T-helper 2 cell (primary cell): ENCODE measurements around the gene FGF12.

Experiments used
- DNase-seq, 5 experiments: peaks; one replicate each; pipeline versions ENCODE4 v3.0.0 to v3.0.0-alpha.2; 2012 to 2022

FGF12 gene

DNA sequence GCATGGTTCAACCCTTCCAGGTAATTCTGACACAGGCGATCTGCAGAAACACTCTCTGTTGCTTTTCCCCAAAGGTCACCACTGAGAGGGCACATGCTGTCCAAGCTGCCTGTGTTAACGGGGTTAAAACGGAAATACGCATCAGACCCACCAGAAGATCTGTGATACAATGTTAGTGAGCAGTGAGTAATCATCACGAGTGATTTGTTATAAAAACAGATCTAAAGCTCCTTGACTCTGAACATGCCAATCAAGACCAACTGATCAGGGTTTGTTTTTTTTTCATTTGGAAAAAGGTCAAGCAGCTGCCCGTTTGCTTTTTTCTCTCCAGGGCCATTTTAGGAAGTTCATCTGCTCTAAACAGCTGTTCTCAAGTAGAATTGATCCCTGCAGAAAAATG lies 43.2 kb downstream of the FGF12 start:
- DNase-seq, result no peak

DNA sequence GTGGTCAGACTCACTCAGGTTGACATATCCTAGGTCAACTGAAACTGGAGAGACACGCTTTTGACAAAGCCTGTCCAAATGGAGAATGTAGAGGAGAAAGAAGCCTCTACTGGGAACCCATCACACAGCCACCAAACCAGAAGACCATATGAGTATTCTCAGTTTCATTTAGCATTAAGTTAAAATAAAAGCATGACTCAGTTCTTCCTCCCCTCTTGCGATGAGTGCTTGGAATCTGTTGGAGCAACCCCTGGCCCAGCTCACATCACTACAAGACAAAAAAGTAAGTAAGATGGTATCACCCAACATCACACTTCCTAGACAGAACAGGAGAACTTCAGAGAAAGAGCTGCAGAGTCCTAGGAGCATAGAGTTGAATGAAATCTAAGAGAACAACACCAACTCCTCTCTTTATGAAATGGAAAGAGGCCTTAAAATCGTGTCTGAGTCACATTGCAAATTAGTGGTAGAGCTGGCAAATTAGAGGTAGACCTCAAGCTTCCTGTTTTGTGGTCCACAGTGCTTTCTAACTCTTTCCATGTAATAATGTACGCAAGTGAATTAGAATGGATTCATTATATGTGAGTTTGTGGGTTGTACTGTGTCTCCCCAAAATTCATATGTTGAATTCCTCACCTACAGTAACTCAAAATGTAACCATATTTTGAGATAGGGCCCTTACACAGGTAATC lies 51.2 kb downstream of the FGF12 start:
- DNase-seq, result peak in 1 of 5 experiments; percentile 69

DNA sequence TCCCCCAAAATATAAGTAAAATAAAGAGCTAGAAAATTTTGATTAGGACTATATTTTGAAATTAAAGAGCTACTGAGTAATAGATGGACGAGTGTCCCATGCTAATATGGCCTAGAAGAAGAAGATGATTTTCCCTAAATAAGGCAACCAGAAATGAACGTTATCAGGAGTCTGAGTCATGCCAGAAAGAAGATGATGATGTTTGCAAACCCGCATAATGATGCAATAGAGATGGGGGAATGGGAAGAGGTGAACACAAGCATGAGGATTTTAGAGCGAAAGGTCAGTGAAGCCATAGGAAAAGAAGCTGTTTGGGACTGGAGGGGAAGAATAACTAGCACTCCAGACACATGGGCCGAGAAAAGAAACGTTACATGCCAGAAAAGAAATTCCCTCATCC lies 71.7 kb downstream of the FGF12 start:
- no peak for DNase-seq

DNA sequence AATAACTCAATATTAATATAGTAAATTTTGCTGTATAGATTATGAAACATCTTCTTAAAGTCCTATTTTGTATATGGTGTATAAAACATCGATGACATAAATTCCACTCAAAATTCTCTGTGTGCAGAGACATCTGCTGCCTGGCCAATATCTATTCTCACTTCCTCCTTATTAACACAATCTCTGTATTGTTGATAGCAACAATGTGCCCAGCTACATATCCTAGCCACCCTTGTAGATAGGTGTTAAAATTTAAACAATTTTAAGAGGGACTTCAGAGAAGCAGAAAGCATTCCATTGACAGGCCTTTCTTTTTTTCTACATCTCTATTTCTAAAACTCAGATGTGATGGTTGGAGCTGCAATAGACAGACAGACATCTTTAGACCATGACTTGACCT lies 72.3 kb downstream of the FGF12 start:
- no peak for DNase-seq

DNA sequence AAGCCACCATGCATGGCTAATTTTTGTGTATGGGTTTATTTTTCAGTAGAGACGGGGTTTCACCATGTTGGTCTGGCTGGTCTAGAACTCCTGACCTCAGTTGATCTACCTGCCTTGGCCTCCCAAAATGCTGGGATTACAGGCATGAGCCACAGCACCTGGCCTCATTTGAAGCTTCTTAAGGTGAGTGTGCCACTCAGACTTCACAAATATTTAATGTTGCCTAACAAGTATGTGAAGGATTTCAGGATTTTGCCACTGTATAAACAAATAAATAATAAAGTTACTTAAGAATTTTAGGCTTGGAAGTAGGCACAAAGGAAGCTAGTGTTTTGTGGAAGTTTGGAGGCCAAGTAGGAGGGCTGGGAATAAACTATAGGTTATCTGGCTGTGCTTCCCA lies 73.5 kb downstream of the FGF12 start:
- no peak for DNase-seq

DNA sequence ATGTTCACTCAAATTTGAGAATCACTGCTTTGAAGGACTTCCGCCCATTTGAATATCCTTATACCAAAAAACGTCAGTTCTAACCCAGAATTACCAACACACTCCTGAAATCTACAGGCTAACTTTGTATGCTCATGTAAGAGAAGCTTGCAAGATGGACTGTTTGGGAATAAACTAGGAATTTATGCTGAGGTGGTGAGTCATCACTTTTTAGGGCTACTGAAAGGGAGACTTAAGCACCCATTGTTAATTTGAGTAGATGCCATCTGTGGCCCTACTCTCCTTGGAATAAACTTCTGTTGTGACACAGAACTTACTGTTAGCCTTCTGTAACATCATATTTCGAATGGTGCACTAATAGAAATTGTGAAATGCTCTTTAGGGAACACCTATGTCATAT lies 74.6 kb downstream of the FGF12 start:
- DNase-seq, result no peak

DNA sequence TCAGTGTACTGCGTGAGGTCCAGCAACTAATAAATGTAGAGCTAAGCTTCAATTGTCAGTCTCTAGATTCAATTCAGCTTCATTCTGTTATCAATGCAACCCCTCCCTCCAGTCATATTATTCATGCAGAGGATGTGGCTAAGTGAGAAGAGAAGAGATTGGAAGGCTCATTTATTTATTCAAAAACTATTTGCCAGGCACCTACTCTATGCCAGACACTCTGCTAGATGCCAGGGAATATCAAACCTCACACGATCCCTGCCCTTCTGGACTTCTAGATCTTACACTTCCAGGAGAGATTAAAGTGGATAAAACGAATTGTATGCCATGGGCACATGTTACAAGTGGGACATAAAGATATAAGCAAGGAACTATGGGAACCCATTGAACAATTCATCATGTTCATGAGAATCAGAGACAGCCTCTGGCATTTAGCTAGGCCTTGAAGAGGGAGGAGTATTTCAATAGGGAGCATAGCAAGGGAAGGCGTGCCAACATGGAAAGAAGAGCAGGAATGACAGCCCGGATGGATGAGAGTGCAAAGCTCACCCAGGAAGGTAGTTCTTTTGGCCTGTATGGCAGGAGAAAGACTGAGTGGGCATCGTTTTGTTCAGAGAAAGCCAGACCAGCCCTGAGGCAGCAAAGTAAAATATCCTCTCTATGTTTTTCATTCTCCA lies 75.4 kb downstream of the FGF12 start:
- no peak for DNase-seq

DNA sequence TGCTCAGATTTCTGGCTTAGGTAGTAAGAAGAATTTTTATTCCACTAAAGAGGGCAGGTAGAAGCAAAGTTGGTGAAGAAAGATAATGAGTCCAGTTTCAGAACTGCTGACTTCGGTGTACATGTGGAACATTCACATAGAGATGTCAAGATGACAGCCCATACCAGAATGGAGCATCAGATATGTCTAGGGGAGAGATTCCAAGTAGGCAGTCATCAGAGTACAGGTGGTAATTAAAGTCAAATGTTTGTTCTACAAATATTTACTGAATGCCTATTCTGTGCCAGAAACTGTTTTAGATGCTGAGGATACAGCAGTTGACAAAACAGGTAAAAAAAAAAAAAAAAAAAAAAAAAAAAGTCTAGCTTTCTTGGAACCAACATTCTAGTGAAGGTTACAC lies 81.9 kb downstream of the FGF12 start:
- DNase-seq, result no peak

DNA sequence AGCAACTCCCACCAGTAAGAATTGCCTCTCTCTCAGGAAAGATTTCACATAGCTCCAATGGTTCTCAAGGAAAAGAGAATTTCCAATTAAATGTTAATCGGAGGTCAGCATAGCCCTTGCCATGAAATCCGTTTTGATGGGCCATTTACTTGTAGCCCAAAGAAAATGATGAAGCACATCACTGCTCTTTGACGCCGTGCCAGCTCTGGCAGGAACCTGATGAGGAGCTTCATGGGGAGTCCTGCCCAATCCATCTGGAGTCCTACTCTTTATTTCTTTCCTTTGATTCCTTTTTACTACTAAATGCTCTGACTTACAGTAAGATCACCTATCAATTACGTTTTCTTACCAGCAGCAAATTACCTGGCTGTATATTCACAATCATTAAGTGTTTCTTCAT lies 84.7 kb downstream of the FGF12 start:
- DNase-seq, result no peak

DNA sequence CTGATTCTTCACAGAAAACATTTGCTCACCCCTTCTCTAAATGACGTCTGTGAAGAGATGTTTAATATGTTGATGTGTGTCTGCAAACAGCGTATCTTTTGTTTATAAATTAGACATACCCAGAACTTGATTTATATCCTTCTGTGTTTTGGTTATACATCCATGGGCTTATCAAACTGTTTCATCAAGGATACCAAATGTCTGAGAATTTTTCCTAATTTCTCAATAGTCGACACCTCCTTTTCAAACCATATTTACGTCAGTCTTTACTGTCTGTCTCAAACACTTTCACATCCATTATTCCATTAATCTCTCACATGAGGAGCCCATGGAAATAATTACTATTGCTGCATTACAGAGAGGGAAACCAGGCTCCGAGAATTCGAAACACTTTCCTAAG lies 85.4 kb downstream of the FGF12 start:
- no peak for DNase-seq

DNA sequence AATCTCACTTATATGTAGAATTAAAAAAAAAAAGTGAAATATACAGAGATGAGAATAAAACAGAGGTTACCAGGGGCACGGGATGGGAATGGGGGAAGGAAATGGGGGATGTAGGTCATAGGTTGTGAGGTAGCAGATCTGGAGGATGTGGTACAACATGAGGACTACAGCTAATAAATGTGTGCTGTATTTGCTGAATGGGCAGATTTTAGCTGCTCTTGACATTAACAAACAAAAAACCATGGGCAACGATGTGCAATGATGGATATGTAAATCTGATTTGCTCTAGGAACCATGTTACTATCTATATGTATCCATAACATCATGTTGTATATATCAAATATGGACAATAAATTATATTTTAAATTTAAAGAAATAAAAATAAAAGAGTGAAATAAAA lies 87.4 kb downstream of the FGF12 start:
- no peak for DNase-seq

DNA sequence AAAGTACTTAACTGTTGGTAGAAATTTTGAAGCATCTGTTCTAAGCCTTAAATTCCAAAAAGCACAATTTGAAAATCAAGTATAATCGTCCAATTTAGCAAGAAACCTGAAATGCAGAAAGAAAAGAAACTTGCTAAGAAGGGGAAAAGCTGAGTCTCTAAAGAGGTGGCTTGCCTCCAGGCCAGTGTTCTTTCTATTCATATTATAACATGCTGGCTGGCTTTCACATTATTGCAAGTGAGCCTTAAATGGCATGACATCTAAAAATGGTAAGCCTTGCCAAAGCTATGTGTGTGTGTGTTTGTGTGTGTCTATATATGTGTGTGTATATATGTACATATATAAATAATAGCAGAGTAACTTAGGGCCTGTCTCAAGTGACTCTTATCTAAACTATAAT lies 89.5 kb downstream of the FGF12 start:
- no peak for DNase-seq

DNA sequence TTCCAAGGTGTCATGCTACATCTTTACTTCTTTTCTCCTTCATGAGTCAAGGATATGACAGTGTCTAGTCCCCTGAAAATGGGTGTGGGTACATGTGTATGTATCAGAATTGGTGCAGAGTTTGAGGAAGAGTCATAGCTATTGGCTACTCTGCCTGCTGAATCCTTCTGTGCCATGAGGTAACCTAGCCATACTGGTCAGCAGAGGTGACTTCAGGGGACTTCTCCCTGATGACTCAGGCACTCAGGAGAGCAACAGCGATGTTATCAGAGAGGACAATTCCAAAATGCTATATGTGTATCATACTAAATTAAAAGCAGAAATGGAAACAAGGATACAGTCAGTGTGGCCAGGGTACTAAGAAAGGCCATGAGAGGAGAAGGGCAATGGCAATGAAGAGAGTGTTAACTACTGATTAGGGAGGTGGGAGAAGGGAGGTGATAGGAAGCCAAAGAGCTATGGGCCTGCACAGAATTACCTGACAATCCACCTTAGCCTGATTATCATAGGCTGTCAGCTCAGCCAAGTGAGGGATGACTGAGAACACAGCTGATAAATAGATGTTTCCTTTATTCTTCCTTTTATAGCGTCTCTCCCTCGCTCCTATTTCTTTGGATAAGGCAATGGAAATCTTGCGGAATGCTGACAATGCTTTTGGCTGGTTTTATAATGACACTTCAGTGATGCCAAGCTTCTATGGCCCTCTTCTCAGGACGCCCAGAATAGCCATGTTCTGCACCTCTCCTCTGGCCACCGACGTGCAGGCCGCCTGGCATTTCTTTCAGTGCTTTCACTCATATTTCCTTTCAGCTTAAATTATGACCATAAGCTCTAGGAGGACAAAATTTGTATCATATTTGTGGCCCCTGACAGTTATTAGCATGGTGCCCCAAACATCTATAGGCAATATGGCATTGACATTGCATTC lies 90.6 kb downstream of the FGF12 start:
- no peak for DNase-seq

DNA sequence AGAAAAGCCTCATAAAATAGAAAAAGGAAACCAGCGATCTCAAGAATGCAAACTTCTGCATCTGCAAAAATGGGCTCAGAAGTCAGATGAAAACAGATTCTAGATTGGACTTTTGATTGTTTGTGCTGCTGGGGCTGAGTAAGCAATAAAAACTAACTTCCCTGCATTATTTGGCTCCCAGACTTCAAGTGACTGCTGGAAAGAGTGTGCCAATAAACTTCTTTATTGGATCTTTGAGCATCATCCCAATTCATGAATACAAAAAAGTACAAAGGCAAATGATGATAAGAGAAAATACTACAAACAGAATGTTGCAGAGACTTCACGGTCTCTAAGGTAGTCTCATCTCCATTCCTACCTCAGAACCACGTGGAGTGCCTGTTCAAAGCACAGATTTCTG lies 97.9 kb downstream of the FGF12 start:
- no peak for DNase-seq

DNA sequence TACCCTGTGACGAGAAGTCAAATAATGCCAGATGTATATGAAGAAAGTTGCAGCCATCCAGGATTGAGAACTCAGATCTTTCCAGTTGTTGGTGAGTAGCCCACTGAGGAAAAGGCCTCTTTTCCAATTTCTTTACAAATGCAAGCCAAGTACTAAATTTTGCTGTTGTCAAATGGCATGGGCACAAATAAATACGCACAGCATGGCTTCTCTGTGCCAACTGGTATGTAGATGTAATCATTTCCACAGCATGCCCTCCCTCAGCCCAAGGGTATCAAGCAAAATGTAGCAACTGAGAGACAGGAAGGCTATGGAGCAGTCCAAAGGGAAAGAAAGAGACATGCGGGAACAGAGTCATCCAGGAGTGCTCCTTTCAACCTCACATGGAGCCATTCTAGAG lies 105.4 kb downstream of the FGF12 start:
- no peak for DNase-seq

DNA sequence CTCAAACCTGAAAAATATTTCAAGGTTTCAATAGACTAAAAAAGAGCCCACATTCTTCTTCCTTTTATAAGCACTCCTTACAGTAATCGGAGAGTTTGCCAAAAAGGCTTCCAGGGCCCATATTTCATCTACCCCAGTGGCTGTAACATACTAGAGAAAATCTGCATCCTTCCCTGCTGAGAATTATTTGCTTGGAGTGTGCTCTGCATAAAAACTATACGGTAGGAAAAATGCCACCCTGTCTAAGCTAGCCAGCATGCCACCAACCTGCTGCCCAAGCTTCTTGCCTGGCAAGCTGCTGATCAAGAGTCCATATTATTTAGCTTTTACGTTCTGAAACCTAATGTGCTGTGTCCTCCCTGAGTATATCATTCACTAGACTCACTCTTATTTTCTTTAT lies 107.1 kb downstream of the FGF12 start:
- DNase-seq, result no peak

DNA sequence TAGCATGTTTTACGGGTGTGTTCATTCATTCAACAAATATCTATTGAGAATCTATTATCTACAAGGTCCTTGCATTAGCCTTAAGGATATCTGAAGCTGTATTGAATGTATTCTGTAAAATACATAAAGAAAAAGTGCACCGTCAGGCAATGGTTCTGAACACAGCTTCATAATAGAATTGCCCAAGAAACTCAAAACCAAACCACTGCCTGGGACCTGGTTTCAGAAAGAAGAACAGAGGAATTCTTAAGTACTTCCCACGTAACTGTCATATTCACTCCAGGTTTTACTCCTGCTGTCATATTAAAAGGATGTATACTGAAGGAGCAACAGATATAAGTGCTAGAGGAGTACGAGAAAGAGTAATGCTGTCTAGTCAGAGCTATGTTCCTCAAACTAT lies 115.9 kb downstream of the FGF12 start:
- DNase-seq, result no peak

DNA sequence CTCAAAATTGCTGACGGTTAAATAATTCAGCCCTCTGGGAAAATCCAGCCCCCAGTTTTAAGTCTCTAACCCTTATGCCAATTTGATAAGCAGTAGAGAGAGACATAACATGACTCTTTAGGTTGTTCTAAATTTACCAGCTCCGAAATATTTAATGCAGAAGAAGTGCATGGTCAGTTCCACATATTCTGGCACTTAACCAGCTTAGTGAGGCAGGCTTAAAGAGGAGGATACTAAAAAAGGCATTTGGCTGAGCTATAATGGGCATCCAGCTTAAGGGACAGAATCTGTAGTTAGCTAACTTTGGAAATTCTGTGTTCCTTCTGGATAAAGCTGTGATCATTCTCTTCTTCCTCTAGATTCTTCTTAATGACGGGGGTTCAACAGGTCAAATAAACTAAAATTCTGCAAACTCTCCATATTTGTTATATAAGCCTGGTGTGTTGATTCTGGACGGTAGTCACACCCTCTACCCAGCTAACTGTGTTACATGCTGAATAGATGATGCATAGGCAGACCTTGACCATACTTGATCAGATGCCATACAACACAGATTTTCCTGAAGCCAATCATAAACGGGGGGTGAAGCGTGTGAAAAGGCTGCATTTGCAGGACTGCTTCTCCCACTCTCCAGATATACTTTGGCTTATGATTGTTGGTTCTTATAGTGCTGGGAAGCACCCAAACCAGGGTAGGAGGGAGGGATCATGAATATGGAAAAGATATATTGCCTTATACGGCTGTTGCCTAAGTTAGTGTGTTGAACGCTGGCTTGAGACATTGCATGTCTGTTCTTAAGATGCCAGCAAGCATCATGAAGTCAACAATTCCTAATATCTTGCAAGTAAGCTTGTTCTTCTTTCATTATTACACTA lies 118.4 kb downstream of the FGF12 start:
- DNase-seq, result no peak

DNA sequence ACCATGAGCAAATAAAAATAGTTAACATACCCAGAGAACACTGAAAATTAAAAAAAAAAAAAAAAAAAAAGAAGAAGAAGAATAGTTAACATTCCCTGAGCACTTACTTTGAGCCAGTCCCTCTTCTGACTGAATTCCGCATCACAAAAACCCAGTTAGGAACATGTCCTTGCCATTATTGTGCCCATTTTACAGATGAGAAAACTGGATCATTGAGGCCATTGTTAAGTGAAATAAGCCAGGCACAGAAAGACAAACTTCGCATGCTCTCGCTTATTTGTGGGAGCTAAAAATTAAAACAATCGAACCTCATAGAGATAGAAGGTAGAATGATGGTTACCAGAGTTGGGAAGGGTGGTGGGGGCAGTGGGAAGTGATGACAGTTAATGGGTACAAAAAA lies 119.5 kb downstream of the FGF12 start:
- no peak for DNase-seq

DNA sequence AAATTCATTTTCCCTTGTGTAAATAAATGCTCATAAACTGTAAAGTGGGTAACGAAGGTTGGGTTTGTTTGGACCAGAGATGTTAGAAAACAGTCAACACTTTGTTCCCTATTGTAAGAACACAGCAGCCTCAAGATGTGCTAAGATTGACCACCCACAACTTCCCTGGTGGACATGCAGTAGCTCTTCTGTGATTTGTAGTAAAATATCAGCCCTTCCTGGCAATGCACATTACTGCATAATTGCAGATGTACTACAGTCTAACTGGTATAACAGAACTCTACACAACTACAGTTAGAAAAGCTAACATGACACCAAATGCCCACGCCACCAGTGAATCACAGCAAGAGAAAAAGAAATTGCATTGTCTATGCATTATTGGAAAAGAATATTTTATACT lies 129.4 kb downstream of the FGF12 start:
- DNase-seq, result no peak

DNA sequence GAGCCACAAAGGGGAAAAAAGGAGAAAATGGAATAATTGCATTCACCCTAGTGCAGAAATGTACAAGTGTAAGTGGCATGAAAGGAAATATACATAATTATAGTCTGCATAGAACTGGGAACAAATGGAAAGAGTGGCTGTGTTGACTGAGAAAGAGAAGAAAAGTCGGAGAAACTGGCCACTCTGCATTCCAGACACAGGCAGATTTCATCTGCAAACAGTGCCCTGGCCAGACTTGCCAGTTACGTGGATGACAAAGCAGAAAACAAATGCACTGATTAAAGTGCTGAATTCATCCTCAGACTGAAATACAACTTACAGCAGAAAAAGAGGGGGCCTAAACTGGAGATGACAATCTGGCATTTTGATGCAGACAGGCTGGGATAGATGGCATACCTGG lies 129.8 kb downstream of the FGF12 start:
- DNase-seq, result no peak

DNA sequence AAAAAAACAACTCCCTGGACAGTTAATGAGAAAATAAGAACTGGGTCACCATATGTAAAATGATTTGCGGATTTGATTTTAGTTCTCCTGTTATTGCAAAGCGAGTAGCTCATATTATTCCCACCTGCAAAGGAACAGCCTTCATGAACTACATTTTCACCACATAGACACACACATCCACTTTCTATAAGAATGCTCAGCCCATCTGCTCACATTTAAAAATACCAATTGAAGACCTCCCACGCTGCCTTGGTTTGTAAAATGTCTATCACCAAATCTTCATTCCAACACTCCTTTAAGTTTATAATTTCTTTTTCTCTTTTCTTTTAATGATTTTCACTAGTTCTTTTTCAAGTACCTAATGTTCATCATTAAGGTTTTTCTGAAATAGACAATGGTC lies 148.6 kb downstream of the FGF12 start:
- DNase-seq, result no peak

DNA sequence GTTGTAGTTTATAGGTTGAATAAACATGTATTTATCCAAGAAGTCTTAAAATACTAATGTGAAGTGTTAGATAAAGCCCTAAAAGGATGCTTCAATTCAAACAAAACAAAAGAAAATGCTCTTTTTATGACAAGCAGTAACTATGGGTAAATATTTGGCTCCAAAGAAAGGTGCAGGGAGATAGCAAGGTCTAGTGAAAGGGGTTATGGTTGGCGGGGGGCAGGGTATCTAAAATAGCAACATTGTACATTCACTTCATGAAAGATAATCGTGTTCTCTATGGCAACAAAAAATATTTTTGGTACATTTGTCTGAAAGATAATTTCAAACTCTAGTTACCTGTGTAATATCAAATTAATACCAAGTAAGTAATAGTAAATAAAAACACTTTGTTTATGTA lies 149.5 kb downstream of the FGF12 start:
- DNase-seq, result no peak
